ENCODE data around the gene CTCF. TPM values are rescaled to one million over a fixed set of nuclear protein-coding genes. Genes with fewer than 3 reads are reported as not detected.

CTCF gene
- total and polyA plus RNA-seq, 2 experiments from 2014 or later, result 35.5 to 46.0 TPM

GRCh38 chr16:67667817-67668494 is 105.6 kb downstream of the CTCF start:
- H3K79me2 ChIP-seq, result no peaks in the 10 kb centered on the region
- H3K27ac ChIP-seq, result peak overlapping the region; percentile 64
- no peaks in the 10 kb centered on the region for H3K9me2 ChIP-seq (replicated peaks; ENCODE audit: insufficient read depth)
- DNase-seq (ENCODE audit: low spot score), result peak; percentile 93
- H3K9me3 ChIP-seq (ENCODE audit: low read depth), result no peaks in the 10 kb centered on the region
- H3K4me3 ChIP-seq, result no peak overlapping the region
- H3K4me1 ChIP-seq (ENCODE audit: insufficient read depth), result peaks cover 14% of the 10 kb centered on the region
- H3K36me3 ChIP-seq (replicated peaks; ENCODE audit: insufficient read depth, low read depth), result no peaks in the 10 kb centered on the region
- peak overlapping the region; percentile 94 for H3K4me2 ChIP-seq
- no peaks in the 10 kb centered on the region for H4K20me1 ChIP-seq (ENCODE audit: insufficient read depth, poor library complexity, severe bottlenecking)
- no peaks in the 10 kb centered on the region for H3K27me3 ChIP-seq
- peak; percentile 74 for TF ChIP-seq CTCF (IDR thresholded peaks at IDR 0.05; ENCODE audit: poor library complexity)
- no peak for TF ChIP-seq EZH2phosphoT487 (IDR thresholded peaks at IDR 0.05; ENCODE audit: low read depth, severe bottlenecking, unreplicated experiment)
- 36% methylated on average over 18 of the region's 18 CpGs for WGBS (ENCODE audit: low lambda C conversion rate, missing lambda C conversion rate)
- H2AFZ ChIP-seq, result no peak overlapping the region

GRCh38 chr16:67668495-67669157 is 106.3 kb downstream of the CTCF start:
- 98% methylated on average over 6 of the region's 6 CpGs for WGBS (ENCODE audit: low lambda C conversion rate, missing lambda C conversion rate)
- H3K4me3 ChIP-seq, result no peak overlapping the region
- no peak overlapping the region for H3K4me2 ChIP-seq
- no peak for DNase-seq (ENCODE audit: low spot score)
- TF ChIP-seq EZH2phosphoT487 (IDR thresholded peaks at IDR 0.05; ENCODE audit: low read depth, severe bottlenecking, unreplicated experiment) (no peak), EZH2 (IDR thresholded peaks at IDR 0.05; ENCODE audit: borderline replicate concordance) (no peak), CTCF (IDR thresholded peaks at IDR 0.05; ENCODE audit: poor library complexity) (no peak)
- no peaks in the 10 kb centered on the region for H3K27me3 ChIP-seq
- H2AFZ ChIP-seq, result no peak overlapping the region
- H3K79me2 ChIP-seq, result no peaks in the 10 kb centered on the region
- no peaks in the 10 kb centered on the region for H3K36me3 ChIP-seq (replicated peaks; ENCODE audit: insufficient read depth, low read depth)
- H3K4me1 ChIP-seq (ENCODE audit: insufficient read depth), result peaks cover 16% of the 10 kb centered on the region
- H3K9me2 ChIP-seq (replicated peaks; ENCODE audit: insufficient read depth), result no peaks in the 10 kb centered on the region
- H3K27ac ChIP-seq, result no peak overlapping the region
- H4K20me1 ChIP-seq (ENCODE audit: insufficient read depth, poor library complexity, severe bottlenecking), result no peaks in the 10 kb centered on the region
- no peaks in the 10 kb centered on the region for H3K9me3 ChIP-seq (ENCODE audit: low read depth)

- no peaks in the 10 kb centered on the region for H3K27me3 ChIP-seq
- no peaks in the 10 kb centered on the region for H3K9me2 ChIP-seq (replicated peaks; ENCODE audit: insufficient read depth)
- no peak overlapping the region for H2AFZ ChIP-seq
- TF ChIP-seq EZH2 (IDR thresholded peaks at IDR 0.05; ENCODE audit: borderline replicate concordance) (no peak), EZH2phosphoT487 (IDR thresholded peaks at IDR 0.05; ENCODE audit: low read depth, severe bottlenecking, unreplicated experiment) (no peak), CTCF (IDR thresholded peaks at IDR 0.05; ENCODE audit: poor library complexity) (no peak)
- H4K20me1 ChIP-seq (ENCODE audit: insufficient read depth, poor library complexity, severe bottlenecking), result no peaks in the 10 kb centered on the region
- H3K27ac ChIP-seq, result no peak overlapping the region
- H3K36me3 ChIP-seq (replicated peaks; ENCODE audit: insufficient read depth, low read depth), result no peaks in the 10 kb centered on the region
- no peaks in the 10 kb centered on the region for H3K79me2 ChIP-seq
- no peak overlapping the region for H3K4me3 ChIP-seq
- peaks cover 22% of the 10 kb centered on the region for H3K4me1 ChIP-seq (ENCODE audit: insufficient read depth)
- 94% methylated on average over 10 of the region's 10 CpGs for WGBS (ENCODE audit: low lambda C conversion rate, missing lambda C conversion rate)
- no peak overlapping the region for H3K4me2 ChIP-seq
- no peaks in the 10 kb centered on the region for H3K9me3 ChIP-seq (ENCODE audit: low read depth)
- DNase-seq (ENCODE audit: low spot score), result no peak
These were observed 107.3 kb downstream of the CTCF start for GRCh38 chr16:67669499-67670101.
